ENCODE data around the gene MFN2.

DNA sequence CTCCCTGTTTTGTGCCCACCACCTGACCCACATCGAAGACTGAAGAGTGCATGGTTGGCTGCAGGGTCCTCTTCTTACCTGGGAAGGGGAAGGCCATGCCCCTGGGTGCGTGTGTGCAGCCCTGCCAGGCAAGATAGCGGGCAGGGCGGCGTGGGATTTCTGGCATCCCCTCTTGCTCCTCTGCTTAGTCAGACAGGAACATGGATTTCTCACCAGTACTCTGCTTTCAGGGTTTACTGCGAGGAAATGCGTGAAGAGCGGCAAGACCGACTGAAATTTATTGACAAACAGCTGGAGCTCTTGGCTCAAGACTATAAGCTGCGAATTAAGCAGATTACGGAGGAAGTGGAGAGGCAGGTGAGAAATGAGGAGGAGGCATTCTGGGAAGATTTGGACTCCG is 23.5 kb downstream of the MFN2 start:
- TF ChIP-seq CTCF (tag by site-specific recombination; IDR thresholded peaks at IDR 0.05): no peak
- TF ChIP-seq, protein P1, sequence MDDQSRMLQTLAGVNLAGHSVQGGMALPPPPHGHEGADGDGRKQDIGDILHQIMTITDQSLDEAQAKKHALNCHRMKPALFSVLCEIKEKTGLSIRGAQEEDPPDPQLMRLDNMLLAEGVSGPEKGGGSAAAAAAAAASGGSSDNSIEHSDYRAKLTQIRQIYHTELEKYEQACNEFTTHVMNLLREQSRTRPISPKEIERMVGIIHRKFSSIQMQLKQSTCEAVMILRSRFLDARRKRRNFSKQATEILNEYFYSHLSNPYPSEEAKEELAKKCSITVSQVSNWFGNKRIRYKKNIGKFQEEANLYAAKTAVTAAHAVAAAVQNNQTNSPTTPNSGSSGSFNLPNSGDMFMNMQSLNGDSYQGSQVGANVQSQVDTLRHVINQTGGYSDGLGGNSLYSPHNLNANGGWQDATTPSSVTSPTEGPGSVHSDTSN (CRISPR knock-in tag; IDR thresholded peaks at IDR 0.05): no peak
- no peak for TF ChIP-seq REST (tag by site-specific recombination; IDR thresholded peaks at IDR 0.05)
- no peak for TF ChIP-seq ZBTB17 (tag by site-specific recombination; IDR thresholded peaks at IDR 0.05)
- no peak for TF ChIP-seq ZNF311 (tag by site-specific recombination; IDR thresholded peaks at IDR 0.05; ENCODE audit: borderline replicate concordance)
- no peak for TF ChIP-seq ZNF223 (tag by site-specific recombination; IDR thresholded peaks at IDR 0.05)
- TF ChIP-seq ZNF239 (tag by site-specific recombination; IDR thresholded peaks at IDR 0.05): no peak
- no peak for TF ChIP-seq ZNF585B (tag by site-specific recombination; IDR thresholded peaks at IDR 0.05)
- TF ChIP-seq YY1 (tag by site-specific recombination; IDR thresholded peaks at IDR 0.05): no peak
- TF ChIP-seq ZFP3 (tag by site-specific recombination; IDR thresholded peaks at IDR 0.05; ENCODE audit: low read depth): no peak
- TF ChIP-seq ZNF549 (tag by site-specific recombination; IDR thresholded peaks at IDR 0.05): no peak
- TF ChIP-seq ZNF112 (tag by site-specific recombination; IDR thresholded peaks at IDR 0.05): no peak
- no peak for TF ChIP-seq EGR2 (tag by site-specific recombination; IDR thresholded peaks at IDR 0.05; ENCODE audit: low read depth)
- no peak for TF ChIP-seq ZNF747 (tag by site-specific recombination; IDR thresholded peaks at IDR 0.05)
